ENCODE measurements around the gene B3GNT2. TPM values are rescaled to one million over a fixed set of nuclear protein-coding genes. Genes with fewer than 3 reads are reported as not detected.
A peak's percentile ranks its signal among the peaks of the same experiment; 100 is the strongest.

The B3GNT2 gene
- total RNA-seq, 1 experiment from 2014 or later, result 32.2 TPM

DNA sequence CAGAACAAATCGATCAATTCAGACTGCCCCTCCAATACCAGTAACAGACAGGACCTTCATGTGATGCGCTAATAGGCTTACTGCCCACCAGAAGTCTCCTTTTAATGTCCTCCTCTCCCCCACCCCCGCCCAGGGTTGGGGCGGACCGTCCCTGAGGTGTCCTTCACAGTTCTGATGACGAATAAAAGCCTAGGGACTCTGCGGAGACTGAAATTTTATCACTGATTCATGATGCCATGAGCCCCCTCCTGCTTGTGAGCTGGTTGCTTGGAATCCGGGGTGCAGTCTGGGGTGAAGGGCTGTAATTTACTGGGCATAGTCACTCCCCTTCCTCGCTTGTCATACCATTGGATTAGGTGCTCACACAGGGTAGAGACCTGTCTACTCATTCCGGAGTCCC is 42.3 kb downstream of the B3GNT2 start:
- Mint-ChIP-seq H3K27me3 (ENCODE audit: low read depth) (no peaks in the 10 kb centered on the region), H3K4me1 (peaks cover 4% of the 10 kb centered on the region; the same call in 1 of the 2 replicates), H3K36me3 (no peaks in the 10 kb centered on the region), H3K4me3 (no peak overlapping the region), H3K9me3 (no peaks in the 10 kb centered on the region), H3K27ac (no peak overlapping the region)
- ATAC-seq (no peak), DNase-seq (ENCODE audit: low spot score) (no peak)
- ChIA-PET POLR2A (no interaction called here), CTCF (no interaction called here)
- TF ChIP-seq OVOL2 (CRISPR knock-in tag; IDR thresholded peaks at IDR 0.05; ENCODE audit: borderline replicate concordance) (no peak), ZNF532 (CRISPR knock-in tag; IDR thresholded peaks at IDR 0.05; ENCODE audit: borderline replicate concordance) (no peak), AFF4 (CRISPR knock-in tag; IDR thresholded peaks at IDR 0.05; ENCODE audit: borderline replicate concordance) (no peak), EMX1 (CRISPR knock-in tag; IDR thresholded peaks at IDR 0.05) (no peak), SMAD4 (CRISPR knock-in tag; IDR thresholded peaks at IDR 0.05) (no peak)

DNA sequence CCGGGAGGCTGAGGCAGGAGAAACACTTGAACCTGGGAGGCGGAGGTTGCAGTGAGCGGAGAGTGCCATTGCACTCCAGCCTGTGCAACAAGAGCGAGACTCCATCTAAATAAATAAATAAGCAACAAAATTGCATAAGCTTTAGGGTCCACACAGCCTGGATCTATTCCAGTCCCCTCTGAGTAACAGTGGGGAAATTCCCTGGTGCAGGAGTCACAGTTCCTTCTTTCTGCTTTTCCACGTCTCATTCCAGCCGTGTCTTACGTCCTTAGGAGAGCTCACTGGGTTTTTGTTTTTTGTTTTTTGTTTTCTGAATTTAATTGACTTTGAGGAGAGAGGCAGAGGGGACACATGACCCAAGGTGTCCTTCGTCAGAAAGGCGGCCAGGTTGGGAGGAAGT is 44.6 kb downstream of the B3GNT2 start:
- ATAC-seq (no peak), DNase-seq (ENCODE audit: low spot score) (no peak)
- POLR2A ChIA-PET, result interaction anchor here (0.6 kb wide), 1 partner anchor 265 kb away, joined by 3 read pairs; no protein-coding TSS in a partner anchor
- CTCF ChIA-PET, result no interaction called here
- H3K27ac Mint-ChIP-seq, result peak overlapping the region; percentile 30
- no peaks in the 10 kb centered on the region; the same call in 1 of the 2 replicates for H3K4me1 Mint-ChIP-seq
- H3K27me3 Mint-ChIP-seq (ENCODE audit: low read depth), result no peaks in the 10 kb centered on the region
- no peaks in the 10 kb centered on the region for H3K36me3 Mint-ChIP-seq
- H3K4me3 Mint-ChIP-seq, result no peak overlapping the region
- no peaks in the 10 kb centered on the region for H3K9me3 Mint-ChIP-seq
- TF ChIP-seq E2F4 (CRISPR knock-in tag; IDR thresholded peaks at IDR 0.05; ENCODE audit: borderline replicate concordance, low read depth), result no peak
- TF ChIP-seq ETV6 (CRISPR knock-in tag; IDR thresholded peaks at IDR 0.05), result no peak
- TF ChIP-seq, protein P1, sequence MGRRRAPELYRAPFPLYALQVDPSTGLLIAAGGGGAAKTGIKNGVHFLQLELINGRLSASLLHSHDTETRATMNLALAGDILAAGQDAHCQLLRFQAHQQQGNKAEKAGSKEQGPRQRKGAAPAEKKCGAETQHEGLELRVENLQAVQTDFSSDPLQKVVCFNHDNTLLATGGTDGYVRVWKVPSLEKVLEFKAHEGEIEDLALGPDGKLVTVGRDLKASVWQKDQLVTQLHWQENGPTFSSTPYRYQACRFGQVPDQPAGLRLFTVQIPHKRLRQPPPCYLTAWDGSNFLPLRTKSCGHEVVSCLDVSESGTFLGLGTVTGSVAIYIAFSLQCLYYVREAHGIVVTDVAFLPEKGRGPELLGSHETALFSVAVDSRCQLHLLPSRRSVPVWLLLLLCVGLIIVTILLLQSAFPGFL (CRISPR knock-in tag; IDR thresholded peaks at IDR 0.05; ENCODE audit: borderline replicate concordance), result no peak
- TF ChIP-seq TEAD4 (CRISPR knock-in tag; IDR thresholded peaks at IDR 0.05), result no peak
- TF ChIP-seq ATF3 (CRISPR knock-in tag; conservative IDR thresholded peaks at IDR 0.05), result no peak
- TF ChIP-seq ZBTB21 (CRISPR knock-in tag; IDR thresholded peaks at IDR 0.05; ENCODE audit: borderline replicate concordance), result no peak
- no peak for TF ChIP-seq GTF2I (CRISPR knock-in tag; conservative IDR thresholded peaks at IDR 0.05)
- no peak for TF ChIP-seq MAX (CRISPR knock-in tag; IDR thresholded peaks at IDR 0.05)
- no peak for TF ChIP-seq ZNF416 (CRISPR knock-in tag; IDR thresholded peaks at IDR 0.05)
- no peak for TF ChIP-seq HMGA2 (CRISPR knock-in tag; IDR thresholded peaks at IDR 0.05)
- TF ChIP-seq, protein P2, sequence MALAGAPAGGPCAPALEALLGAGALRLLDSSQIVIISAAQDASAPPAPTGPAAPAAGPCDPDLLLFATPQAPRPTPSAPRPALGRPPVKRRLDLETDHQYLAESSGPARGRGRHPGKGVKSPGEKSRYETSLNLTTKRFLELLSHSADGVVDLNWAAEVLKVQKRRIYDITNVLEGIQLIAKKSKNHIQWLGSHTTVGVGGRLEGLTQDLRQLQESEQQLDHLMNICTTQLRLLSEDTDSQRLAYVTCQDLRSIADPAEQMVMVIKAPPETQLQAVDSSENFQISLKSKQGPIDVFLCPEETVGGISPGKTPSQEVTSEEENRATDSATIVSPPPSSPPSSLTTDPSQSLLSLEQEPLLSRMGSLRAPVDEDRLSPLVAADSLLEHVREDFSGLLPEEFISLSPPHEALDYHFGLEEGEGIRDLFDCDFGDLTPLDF (CRISPR knock-in tag; IDR thresholded peaks at IDR 0.05), result no peak
- TF ChIP-seq, protein P3, sequence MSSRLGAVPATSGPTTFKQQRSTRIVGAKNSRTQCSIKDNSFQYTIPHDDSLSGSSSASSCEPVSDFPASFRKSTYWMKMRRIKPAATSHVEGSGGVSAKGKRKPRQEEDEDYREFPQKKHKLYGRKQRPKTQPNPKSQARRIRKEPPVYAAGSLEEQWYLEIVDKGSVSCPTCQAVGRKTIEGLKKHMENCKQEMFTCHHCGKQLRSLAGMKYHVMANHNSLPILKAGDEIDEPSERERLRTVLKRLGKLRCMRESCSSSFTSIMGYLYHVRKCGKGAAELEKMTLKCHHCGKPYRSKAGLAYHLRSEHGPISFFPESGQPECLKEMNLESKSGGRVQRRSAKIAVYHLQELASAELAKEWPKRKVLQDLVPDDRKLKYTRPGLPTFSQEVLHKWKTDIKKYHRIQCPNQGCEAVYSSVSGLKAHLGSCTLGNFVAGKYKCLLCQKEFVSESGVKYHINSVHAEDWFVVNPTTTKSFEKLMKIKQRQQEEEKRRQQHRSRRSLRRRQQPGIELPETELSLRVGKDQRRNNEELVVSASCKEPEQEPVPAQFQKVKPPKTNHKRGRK (CRISPR knock-in tag; IDR thresholded peaks at IDR 0.05; ENCODE audit: borderline replicate concordance), result no peak
- TF ChIP-seq EMX1 (CRISPR knock-in tag; IDR thresholded peaks at IDR 0.05), result no peak
- TF ChIP-seq PRRX2 (CRISPR knock-in tag; IDR thresholded peaks at IDR 0.05), result no peak
- TF ChIP-seq ZNF425 (CRISPR knock-in tag; conservative IDR thresholded peaks at IDR 0.05), result no peak

All from WTC11 (cell line).